Stimulated activated CD8-positive, alpha-beta memory T cell treated with anti-CD3 and anti-CD28 coated beads, Interleukin-15, amount 100 ng/mL, for 24 hours (primary cell): ENCODE measurements around the gene ANKRD55.
A peak's percentile ranks its signal among the peaks of the same experiment; 100 is the strongest.
"Not testable (repeated sequence)": the region's sequence is repeated elsewhere in the genome, so short reads cannot be mapped to it uniquely, and the experiment has no call there.

Experiments
- DNase-seq: peaks from one replicate; pipeline ENCODE4 v3.0.0-alpha.2; 2020; ENCODE audit warnings: low read depth

Gene ANKRD55

DNA sequence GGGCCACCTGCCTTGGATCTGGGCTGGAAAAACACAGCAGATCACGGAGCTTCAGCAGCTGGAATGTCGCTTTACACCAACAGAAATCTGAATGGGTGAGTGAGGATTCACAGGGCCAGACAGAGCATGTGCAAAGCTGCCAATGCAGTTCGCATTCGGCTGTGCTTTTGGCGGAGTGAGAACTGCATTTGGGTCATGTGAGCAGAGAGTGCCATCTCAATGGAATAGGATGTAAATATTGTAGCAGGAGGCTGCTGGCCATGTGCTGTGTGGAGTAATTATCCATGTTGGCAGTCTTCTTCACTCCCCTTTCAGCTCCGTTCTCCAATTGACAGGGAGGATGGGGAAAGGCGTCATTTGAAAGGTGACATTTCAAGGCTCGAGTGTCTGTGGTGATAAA, at the start of gene ANKRD55:
Gene ANKRD55, minus strand, starts transcription at position 101 of the 400 bp plus-strand sequence. CDS start 417 bp downstream, outside the sequence.
- no peak for DNase-seq

DNA sequence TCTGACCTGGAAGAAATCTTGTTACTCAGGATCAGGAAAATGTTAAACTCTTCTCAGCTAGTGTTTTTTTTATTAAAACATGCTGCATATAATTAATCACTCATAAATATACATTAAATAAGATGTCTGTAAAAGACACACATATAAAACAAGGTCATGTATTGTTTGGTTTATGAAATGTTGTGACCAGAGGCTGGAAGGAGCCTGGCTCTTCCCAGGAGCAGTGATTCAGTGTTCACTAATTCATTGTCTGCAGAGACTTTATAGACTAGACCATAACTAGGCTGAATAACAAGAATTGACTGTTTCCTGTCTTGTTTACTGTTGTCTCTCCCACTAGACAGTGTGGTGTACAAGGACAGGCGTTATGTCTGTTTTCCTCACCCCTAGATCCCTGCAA, 49.1 kb upstream of the ANKRD55 start:
- no peak for DNase-seq

DNA sequence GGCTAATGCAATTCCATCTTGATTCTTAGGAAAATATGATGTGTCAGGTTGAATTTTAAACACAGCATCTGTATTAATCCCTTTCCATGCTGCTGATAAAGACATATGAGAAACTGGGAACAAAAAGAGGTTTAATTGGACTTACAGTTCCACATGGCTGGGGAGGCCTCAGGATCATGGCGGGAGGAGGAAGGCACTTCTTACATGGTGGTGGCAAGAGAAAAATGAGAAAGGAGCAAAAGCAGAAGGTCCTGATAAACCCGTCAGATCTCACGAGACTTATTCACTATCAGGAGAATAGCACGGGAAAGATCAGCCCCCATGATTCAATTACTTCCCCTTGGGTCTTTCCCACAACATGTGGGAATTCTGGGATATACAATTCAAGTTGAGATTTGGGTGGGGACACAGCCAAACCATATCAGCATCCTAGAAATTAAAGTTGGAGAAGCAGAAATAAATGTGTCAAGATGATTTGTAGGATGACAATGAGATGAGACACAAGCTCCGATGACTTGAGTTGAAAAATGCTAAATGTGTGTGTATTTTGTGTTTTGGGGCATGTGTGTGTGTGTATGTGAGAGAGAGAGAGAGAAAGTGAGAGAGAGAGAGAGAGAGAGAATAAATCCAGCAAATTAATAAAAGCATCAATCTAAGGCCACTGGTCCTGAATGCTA, 48.5 kb upstream of the ANKRD55 start:
- DNase-seq = no peak

DNA sequence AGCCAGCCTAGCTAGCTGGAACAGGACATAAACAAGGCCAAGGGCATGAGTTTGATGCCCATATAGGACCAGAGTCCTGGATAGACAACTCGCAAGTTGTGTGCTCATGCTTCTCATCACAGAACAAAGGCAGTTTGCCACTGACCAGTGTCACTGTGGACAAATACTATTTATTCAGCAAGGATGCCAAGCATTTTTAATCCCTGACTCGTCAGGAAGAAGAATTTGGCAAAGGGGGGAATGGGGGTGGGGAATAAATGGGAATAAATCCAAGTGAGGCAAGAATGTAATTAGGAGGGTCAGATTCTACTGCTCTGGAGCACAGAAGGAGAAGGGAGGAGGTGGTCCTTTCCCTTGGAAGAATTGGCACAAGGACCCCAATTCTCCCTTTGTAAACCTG, 46.8 kb upstream of the ANKRD55 start:
- DNase-seq = no peak

DNA sequence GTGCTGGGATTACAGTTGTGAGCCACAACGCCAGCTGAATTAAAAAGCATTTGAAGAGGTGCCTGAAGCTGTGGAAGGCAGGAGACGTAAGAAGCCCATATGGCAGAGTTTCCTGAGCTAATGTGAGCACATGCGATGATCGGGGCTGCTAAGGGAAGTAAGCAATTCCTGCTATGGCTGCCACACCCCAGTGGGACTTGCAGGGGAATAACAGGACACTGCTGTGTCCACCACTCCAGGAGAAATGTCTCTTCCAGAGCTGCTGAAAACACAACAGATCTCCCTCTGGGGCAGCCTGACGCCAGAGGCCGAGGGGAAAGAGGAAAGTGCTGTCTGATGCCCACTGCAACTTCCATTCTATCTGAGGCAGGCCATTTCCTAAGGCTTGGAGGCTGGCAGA, 46.2 kb upstream of the ANKRD55 start:
- no peak for DNase-seq

DNA sequence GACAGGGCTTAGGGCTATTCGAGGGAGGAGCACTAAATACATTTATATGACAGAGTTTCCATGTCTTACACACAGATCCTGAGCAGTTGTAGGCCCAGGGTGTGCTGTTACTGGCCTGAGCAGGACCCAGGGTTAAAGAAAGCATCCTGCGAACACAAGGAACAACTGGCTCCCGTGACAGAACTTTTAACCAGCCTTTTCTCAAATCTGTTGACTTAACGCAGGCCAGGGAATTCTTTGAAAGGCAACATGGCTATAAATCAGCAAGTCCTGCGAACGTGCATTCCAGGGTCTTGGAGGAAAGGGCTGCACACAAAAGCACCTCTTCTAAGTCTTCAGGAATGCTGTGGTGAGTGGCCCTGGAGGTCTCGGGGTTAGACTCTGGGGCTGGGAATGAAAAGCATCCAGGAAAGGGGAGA, 45.2 kb upstream of the ANKRD55 start:
- DNase-seq = no peak

DNA sequence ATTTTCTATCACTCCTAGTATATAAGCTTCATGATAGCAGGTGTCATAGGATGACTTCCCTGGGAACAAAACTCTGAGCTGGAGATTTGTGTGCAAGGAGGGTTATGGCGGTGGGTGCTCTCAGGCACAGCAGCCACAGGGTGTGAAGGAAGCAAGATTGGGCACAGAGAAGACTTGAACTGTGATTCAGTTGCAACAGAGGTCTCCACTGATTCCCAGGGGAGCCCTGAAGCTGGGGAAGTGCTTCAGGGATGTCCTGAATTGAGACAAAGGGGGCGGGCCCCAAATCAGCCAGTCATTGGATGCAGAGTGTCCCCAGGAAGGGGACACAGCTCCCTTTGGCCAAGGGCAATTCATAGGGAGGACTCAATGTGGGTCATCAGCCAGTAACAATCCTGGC, 44.4 kb upstream of the ANKRD55 start:
- no peak for DNase-seq

DNA sequence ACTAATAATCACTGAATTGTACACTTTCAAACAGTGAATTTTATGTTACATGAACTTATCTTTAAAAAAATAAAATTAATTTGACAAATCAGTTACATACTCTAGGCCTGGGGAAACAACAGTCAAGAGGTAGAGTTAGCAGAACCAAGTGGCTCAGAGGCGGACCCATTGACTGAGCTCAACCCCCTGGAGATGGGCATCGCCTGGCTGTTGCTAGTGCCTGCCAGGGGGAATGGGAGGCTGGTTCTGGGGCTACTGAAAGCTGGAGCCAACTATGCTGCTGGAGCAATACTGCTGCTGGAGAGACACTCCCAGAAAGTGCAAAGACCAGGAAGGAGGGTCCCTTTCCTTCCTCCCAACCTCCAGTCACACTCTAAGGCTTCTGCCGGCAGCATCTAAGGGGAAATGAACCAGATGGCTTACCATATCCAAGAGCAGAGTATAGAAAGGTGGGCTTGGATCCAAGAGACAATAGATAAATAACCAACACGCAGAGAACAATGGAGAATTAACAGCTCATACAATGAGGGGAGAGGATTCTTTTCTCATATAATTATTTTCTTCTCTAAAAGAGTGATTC, 40.3 kb upstream of the ANKRD55 start:
- no peak for DNase-seq

DNA sequence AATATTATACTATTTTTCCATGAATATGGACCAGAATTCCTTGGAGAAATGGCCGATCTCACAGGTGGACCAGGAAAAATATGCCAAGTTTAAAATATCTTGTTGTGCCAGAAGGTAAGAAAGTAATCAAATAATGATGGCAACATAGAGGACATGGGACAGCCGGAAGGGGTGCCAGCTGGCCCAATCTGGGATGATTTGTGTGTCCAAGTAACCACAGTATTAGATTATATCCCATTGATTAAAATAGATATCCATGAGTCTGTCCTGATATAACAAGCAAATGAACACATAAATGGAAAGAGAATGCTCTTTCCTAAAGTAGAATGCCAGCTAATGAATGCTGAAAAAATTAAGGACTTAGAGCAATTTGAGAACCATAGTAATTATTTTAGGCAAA, 39.6 kb upstream of the ANKRD55 start:
- DNase-seq = no peak

DNA sequence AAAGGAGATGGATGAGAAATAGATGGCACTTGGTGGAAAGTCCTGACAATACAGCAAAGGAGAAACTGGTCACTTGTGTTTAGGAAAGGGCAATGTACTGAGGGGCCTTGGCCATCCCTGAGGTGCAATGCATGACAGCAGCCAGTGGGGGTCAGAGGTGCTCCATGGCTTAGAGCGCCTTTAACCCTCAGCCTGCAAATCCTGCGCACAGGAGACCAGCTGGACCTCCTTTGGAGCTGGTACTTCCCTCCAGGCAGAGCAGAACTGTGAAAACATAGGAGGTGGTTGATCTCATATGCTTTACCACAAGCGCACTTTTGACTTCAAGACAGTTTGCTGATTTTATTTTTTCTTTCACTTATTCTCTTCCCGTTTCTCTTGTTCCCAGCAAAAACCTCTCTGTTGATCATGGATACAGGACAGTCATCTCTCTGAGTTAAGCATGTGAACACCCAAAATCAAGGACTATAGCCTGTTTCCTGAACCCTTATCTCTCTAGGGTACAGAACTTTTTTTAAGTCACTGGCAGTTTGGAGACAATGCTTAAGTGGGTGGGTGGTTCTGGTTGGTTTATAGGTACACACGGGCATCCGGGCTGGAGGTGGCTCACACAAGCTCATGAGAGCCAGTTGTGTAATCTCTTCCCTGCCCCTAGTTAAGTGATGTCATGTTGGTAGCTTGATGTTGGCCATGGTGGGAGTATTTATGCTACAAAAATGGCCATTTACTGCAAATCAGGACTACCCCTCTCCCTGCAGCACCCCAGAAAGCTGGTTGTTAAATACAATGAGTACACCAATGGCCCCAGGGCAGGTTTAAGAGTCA, 37.6 kb upstream of the ANKRD55 start:
- DNase-seq = peak; percentile 46

DNA sequence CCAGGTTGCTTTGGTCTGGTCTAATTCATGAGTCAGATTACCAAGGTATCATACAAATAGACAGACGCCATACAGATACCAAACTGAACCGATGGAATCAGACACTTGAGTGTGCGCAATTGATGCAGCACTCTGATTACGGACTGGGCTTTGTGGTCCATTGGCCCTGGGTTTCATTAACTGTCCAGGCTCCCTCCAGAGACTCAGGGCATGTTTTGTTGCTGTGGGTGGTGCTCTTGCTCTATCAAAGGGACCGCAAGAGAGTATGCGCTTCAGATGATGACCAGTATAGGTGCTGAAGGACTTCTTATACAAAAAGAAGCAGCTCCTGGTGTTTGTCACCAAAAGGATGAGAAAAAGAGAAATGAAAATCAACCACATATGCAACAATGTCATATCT, 36.9 kb upstream of the ANKRD55 start:
- no peak for DNase-seq

DNA sequence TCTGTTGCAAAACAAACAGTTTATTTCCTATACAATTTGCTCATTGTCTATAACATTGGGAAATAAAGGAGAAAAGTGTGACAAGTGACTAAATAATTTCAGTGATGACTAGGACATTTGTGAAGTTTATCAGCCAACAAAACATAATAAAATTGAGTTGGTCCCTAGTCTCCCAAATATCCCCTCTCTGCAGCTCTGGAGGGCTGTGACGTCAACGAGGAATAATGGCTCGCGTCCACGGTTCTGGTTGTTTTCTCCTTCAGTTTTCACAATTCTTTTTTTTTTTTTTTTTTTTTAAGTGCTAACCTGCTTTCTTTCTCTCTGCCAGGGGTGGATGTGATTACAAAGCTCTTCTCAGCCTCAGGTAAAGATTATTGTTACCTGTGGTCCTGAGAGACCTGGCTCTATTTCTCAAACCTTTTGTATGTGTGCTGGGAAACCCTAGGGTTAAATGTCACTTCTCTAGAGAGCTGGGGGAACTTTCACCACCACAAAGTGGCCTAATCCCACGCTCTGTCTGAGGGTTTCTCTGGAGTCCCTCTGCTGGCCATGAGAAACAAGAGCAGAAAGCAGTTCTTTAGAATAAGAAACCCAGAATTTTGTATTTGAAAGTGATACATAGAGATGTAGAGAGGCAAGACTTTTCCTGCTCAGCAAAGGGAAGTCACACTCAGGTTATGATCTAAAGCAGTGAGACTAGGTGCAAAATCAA, 36.2 kb upstream of the ANKRD55 start:
- no peak for DNase-seq

DNA sequence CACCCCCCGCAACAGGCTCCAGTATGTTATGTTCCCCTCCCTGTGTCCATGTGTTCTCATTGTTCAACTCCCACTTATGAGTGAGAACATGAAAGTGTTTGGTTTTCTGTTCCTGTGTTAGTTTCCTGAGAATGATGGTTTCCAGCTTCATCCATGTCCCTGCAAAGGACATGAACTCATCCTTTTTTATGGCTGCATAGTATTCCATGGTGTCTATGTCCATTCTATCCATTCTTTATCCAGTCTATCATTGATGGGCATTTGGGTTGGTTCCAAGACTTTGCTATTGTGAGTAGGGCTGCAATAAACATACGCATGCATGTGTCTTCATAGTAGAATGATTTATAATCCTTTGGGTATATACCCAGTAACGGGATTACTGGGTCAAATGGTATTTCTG, 35.6 kb upstream of the ANKRD55 start:
- not testable (repeated sequence) for DNase-seq

DNA sequence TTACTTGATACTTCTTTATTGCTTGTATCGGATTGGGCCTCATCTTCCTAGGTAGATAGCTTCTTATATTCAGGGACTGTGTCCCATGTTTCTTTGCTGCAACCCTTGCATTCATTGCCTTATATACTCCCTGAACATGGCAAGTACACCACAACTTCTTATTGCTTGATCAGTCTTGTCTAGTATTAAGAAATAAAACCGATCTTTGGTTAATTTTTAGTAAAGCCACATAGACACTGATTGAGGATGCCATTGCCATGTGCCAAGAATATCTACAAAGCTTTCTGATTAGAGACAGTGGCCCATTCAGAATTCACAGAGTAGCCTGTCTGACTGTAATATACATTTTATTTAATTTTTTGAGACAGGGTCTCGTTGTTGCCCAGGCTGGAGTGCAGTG, 34.7 kb upstream of the ANKRD55 start:
- no peak for DNase-seq

DNA sequence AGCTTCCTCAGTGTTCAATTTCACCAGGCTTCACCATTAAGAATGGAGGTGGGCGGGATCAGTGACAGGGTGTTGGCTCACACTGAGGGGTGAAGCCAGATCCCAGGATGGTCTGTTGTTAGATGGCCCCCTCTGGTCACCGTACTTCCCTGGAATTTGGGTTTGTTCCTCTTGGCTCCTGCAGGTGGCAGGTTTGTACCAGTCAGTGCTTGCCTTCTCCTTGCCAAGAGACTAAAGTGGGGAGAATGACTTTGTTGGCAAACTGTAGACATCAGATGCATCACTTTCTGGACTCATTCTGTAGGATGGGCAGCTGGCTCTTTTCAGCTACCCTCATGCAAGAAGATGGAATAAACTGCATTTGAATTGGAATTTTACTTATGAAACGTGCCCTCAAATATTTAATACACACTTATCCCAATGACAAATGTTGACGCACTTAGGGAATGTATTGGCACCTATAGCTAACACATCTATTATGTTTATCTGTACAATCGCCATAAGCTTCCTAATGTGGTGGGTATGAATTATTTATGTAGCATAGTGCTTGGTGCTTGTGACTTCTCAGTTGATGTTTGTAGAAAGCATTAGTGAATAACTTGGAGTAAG, 31.4 kb upstream of the ANKRD55 start:
- DNase-seq = no peak

DNA sequence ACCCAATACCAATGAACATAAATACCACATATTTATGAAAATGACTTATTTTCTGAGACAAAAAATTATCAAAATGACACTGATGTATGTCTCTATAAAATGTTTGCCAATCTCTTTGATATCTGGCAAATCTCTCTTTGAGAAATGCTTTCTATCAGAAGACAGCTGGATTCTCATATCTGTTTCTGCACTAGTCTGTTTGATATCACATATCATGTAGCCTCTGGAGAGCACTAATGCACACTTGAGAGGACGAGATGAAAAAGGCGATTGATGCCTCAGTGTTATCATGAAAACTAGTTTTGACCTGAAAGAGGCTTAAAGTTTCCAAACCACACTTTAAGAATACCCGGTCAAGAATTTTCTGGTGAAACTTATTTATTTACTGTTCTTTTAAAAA, 29.1 kb upstream of the ANKRD55 start:
- no peak for DNase-seq

DNA sequence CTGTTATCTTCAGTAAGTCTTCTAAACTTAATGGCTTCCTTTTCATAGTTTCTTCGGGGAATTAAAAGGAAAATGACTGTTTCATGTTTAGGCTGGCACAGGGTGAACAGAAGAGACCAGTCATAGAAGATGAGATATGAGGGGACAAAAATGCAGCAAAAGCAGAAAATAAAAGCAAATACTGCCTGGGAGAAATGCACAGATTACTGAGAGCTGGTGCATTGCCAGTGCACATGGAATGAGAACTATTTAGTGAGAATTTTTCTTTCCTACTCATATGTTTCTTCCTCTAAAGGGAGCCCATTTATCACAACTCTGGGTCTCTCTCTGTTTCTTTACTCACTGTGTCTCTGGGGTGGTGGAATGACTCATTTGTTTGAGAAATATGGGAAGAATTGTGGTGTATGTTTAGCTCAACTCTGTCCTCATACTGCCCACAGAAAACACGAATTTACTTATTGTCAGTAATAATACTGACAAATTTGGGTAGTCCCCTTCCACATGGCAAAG, 25.9 kb upstream of the ANKRD55 start:
- DNase-seq = no peak

DNA sequence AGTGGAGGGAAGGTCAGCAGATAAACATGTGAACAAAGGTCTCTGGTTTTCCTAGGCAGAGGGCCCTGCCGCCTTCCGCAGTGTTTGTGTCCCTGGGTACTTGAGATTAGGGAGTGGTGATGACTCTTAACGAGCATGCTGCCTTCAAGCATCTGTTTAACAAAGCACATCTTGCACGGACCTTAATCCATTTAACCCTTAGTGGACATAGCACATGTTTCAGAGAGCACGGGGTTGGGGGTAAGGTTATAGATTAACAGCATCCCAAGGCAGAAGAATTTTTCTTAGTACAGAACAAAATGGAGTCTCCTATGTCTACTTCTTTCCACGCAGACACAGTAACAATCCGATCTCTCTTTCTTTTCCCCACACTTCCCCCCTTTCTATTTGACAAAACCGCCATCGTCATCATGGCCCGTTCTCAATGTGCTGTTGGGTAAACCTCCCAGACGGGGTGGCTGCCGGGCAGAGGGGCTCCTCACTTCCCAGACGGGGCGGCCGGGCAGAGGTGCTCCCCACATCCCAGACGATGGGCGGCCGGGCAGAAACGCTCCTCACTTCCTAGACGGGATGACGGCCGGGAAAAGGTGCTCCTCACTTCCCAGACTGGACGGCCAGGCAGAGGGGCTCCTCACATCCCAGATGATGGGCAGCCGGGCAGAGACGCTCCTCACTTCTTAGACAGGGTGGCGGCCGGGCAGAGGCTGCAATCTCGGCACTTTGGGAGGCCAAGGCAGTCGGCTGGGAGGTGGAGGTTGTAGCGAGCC, 24.8 kb upstream of the ANKRD55 start:
- not testable (repeated sequence) for DNase-seq

DNA sequence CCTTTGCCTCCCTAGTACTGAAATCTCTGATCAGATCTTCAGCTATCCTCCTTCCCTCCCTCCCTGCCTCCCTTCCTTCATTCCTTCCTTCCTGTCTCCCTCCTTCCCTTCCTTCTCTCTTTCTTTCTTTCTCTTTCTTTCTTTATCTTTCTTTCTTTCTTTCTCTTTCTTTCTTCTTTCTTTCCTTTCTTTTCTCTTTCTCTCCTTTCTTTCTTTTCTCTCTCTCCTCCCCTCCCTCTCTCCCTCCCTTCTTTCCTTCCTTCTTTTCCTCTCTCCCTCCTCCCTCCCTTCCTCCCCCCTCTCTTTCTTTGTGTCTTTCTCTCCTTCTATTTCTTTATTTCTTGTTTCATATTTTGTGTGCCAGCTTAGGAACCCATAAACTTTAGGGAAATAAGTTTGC, 23.9 kb upstream of the ANKRD55 start:
- DNase-seq = no peak

DNA sequence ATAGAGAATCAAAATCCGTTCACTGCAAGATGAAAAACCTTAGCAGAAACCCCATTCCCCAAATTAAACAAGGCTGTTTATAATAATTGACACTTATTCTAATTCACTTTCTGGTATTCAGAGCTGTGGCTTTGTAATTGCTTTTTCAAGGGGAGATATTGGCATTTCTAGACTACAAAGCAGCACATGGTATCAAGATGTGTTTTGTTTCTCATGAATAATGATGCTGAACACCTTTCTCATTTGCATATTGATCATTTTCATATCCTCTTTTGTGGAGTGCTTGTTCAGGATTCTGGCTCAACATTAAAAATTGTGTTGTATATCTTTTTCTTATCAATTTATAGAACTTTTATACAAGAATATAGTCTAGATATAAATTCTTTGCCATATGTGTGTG, 22.4 kb upstream of the ANKRD55 start:
- DNase-seq = no peak

DNA sequence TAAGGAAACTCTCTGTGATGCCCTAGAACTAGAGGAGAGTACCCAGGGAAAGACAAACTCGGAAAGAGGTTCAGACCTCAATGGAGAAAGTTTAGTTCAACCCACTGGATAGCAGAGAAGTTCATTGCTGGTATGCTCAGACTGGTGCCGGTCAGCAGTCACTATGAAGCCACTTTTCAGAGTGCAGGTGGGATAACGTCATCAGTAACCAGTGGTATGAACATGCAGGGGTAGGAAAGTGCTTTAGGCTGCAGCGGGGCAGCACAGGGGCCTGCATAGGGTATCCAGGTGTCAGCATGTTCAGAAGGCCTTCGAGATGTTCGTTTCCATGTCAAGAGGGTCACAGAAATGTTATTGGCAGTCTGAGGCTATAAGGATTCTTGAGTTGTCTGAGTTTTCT, 20.8 kb upstream of the ANKRD55 start:
- no peak for DNase-seq
